ENCODE data around the gene IGFBP1. TPM values are rescaled to one million over a fixed set of nuclear protein-coding genes. Genes with fewer than 3 reads are reported as not detected.

IGFBP1 gene
- total and polyA plus RNA-seq, 9 of the 15 experiments (the other 6 are each of a cell fraction or from before 2014, with no cell fraction given): not detected

- no peak within 1 kb of the TSS for H3K9ac ChIP-seq (ENCODE audit: insufficient read depth in 1 of 2, low read depth in 2 of 2, low read length in 2 of 2)
- no peak within 1 kb of the TSS for H3K4me3 ChIP-seq
- no peaks in the 10 kb centered on the region for H3K27me3 ChIP-seq (ENCODE audit: control insufficient read depth in 2 of 2, insufficient read depth in 2 of 2, low read length in 2 of 2)
- 7% methylated on average over 2 of the region's 7 CpGs for WGBS (ENCODE audit: insufficient coverage, low coverage, missing lambda C conversion rate)
- no peak for TF ChIP-seq U2AF1 (optimal IDR thresholded peaks at IDR 0.05; ENCODE audit: low read depth, low read length)
- no peak for TF ChIP-seq SRSF9 (IDR thresholded peaks at IDR 0.05; ENCODE audit: borderline replicate concordance, low read depth, low read length)
- TF ChIP-seq RBM14 (IDR thresholded peaks at IDR 0.05; ENCODE audit: borderline replicate concordance, insufficient read depth, low read depth, low read length): no peak
- TF ChIP-seq BACH1 (tag; IDR thresholded peaks at IDR 0.05): no peak
- TF ChIP-seq SOX6 (IDR thresholded peaks at IDR 0.05): no peak
- TF ChIP-seq FOXK2 (conservative IDR thresholded peaks at IDR 0.05 in 1 of 2, IDR thresholded peaks at IDR 0.05 in 1 of 2; ENCODE audit: low read depth in 2 of 2): no peak
- TF ChIP-seq POLR2A (conservative IDR thresholded peaks at IDR 0.05): no peak
- TF ChIP-seq NUFIP1 (IDR thresholded peaks at IDR 0.05; ENCODE audit: partially characterized antibody): no peak
- TF ChIP-seq IRF2 (CRISPR knock-in tag; IDR thresholded peaks at IDR 0.05): no peak
- no peak for TF ChIP-seq ZNF197 (CRISPR knock-in tag; IDR thresholded peaks at IDR 0.05; ENCODE audit: low read depth)
- no peak for TF ChIP-seq ZNF592 (IDR thresholded peaks at IDR 0.05)
- no peak for TF ChIP-seq RAD21 (CRISPR knock-in tag; conservative IDR thresholded peaks at IDR 0.05 in 1 of 2, IDR thresholded peaks at IDR 0.05 in 1 of 2)
- in situ Hi-C loops (cut with MboI) (loop anchor here (25.0 kb wide), 1 partner anchor 711 kb away; the partner anchor contains the start of gene RAMP3), intact Hi-C loops (cut with micrococcal nuclease) (no loop called here)
- H2AFZ ChIP-seq (ENCODE audit: low read depth, low read length): no peak within 1 kb of the TSS
- H3K79me2 ChIP-seq (ENCODE audit: control insufficient read depth, insufficient read depth, low read length): no peaks in the 10 kb centered on the region
- no peaks in the 10 kb centered on the region for H4K20me1 ChIP-seq (replicated peaks; ENCODE audit: control insufficient read depth, insufficient read depth, low read length)
- FAIRE-seq (no peak), DNase-seq (ENCODE audit: extremely low read depth in 1 of 4, low spot score in 3 of 4) (no peak), ATAC-seq (no peak)
- H3K9me1 ChIP-seq (ENCODE audit: control insufficient read depth, insufficient read depth, low read length): no peaks in the 10 kb centered on the region
- CTCF ChIA-PET (ENCODE audit: low intra/inter-chr PET ratio): no interaction called here
- H3K9me3 ChIP-seq (replicated peaks; ENCODE audit: control insufficient read depth, insufficient read depth, low read depth, low read length): no peaks in the 10 kb centered on the region
- no peak within 1 kb of the TSS for H3K4me2 ChIP-seq (ENCODE audit: insufficient read depth, low read length)
- no peaks in the 10 kb centered on the region; a peak in 1 of 5 replicates for H3K4me1 ChIP-seq (replicated peaks in 1 of 2; ENCODE audit: control insufficient read depth in 2 of 2, insufficient read depth in 2 of 2, low read length in 2 of 2)
- no peaks in the 10 kb centered on the region for H3K36me3 ChIP-seq (ENCODE audit: control insufficient read depth, insufficient read depth, low read length)
- no TSS peak for BruUV-seq (replicated peaks)
- POLR2A ChIA-PET: no interaction called here
- no peak within 1 kb of the TSS for H3K27ac ChIP-seq (ENCODE audit: extremely low read depth, low read depth, low read length)
Observed at GRCh38 chr7:45873035-45873354, 15.3 kb upstream of the IGFBP1 start, which contains the start of gene CCDC201. Gene CCDC201, minus strand, starts transcription at chr7:45873082. Its CDS starts 75 bp downstream, at chr7:45873007.

Measured in K562 (cell line).